ENCODE measurements around the gene GPRC5B. TPM values are rescaled to one million over a fixed set of nuclear protein-coding genes. Genes with fewer than 3 reads are reported as not detected.

The GPRC5B gene
- total RNA-seq (4.5 and 6.4 TPM in 2 replicates), polyA plus RNA-seq (4.3 and 12.3 TPM in 2 replicates), polyA minus RNA-seq (ENCODE audit: low replicate concordance) (2.8 and 17.0 TPM in 2 replicates)
- 4.0 and 6.4 TPM in 2 replicates for polyA plus RNA-seq (2012)

- H3K9ac ChIP-seq (ENCODE audit: insufficient read depth, low read length) = no peak within 1 kb of the TSS
- DNase-seq (ENCODE audit: low read depth in 2 of 2) = peak in 1 of 2 donors; percentile 33
- no peak within 1 kb of the TSS for H3K27ac ChIP-seq (ENCODE audit: insufficient read depth, low read length)
Measured at GRCh38 chr16:19884611-19885450, at the start of gene GPRC5B. Gene GPRC5B (minus strand): TSS chr16:19884848. CDS start chr16:19872845, 12,003 bp downstream.

GRCh38 chr16:19933740-19934139, 49.1 kb upstream of the GPRC5B start:
- no peaks in the 10 kb centered on the region for H3K4me1 ChIP-seq (ENCODE audit: control insufficient read depth, extremely low read depth, insufficient read depth, low read length)
- H3K79me2 ChIP-seq (ENCODE audit: control insufficient read depth, insufficient read depth, low read length) = no peaks in the 10 kb centered on the region
- H3K9ac ChIP-seq (ENCODE audit: insufficient read depth, low read length) = no peak overlapping the region
- no peak overlapping the region for H3K4me2 ChIP-seq (ENCODE audit: extremely low read depth, insufficient read depth, low read length)
- H3K9me3 ChIP-seq (ENCODE audit: control insufficient read depth, insufficient read depth, low read depth, low read length) = no peaks in the 10 kb centered on the region
- H2AFZ ChIP-seq (ENCODE audit: low read length) = no peak overlapping the region
- H4K20me1 ChIP-seq (ENCODE audit: control insufficient read depth, extremely low read depth, insufficient read depth, low read length) = no peaks in the 10 kb centered on the region
- TF ChIP-seq CTCF (conservative IDR thresholded peaks at IDR 0.05 in 1 of 2, IDR thresholded peaks at IDR 0.05 in 1 of 2; ENCODE audit: low read depth in 1 of 2, low read length in 2 of 2) (no peak), EZH2 (IDR thresholded peaks at IDR 0.05; ENCODE audit: low read length, missing control alignments) (no peak)
- H3K4me3 ChIP-seq (replicated peaks in 1 of 4; ENCODE audit: control extremely low read depth in 1 of 4, insufficient read depth in 1 of 4, low read depth in 3 of 4, low read length in 4 of 4) = no peak overlapping the region
- H3K27ac ChIP-seq (ENCODE audit: insufficient read depth, low read length) = no peak overlapping the region
- no peak for DNase-seq (ENCODE audit: low read depth in 2 of 2)
- no peaks in the 10 kb centered on the region for H3K36me3 ChIP-seq (ENCODE audit: control insufficient read depth, insufficient read depth, low read length)
- H3K27me3 ChIP-seq (ENCODE audit: control insufficient read depth, insufficient read depth, low read length) = no peaks in the 10 kb centered on the region

More at GRCh38 chr16:19884611-19885450, at the start of gene GPRC5B:
- peak; percentile 37 for TF ChIP-seq EZH2 (IDR thresholded peaks at IDR 0.05; ENCODE audit: low read length, missing control alignments)
- no peak for TF ChIP-seq CTCF (conservative IDR thresholded peaks at IDR 0.05 in 1 of 2, IDR thresholded peaks at IDR 0.05 in 1 of 2; ENCODE audit: low read depth in 1 of 2, low read length in 2 of 2)
- no peaks in the 10 kb centered on the region for H3K9me3 ChIP-seq (ENCODE audit: control insufficient read depth, insufficient read depth, low read depth, low read length)
- peaks cover 10% of the 10 kb centered on the region for H3K27me3 ChIP-seq (ENCODE audit: control insufficient read depth, insufficient read depth, low read length)
- no peaks in the 10 kb centered on the region for H3K79me2 ChIP-seq (ENCODE audit: control insufficient read depth, insufficient read depth, low read length)
- H2AFZ ChIP-seq (ENCODE audit: low read length) = peak within 1 kb of the TSS; percentile 73
- H3K4me3 ChIP-seq (replicated peaks in 1 of 4; ENCODE audit: control extremely low read depth in 1 of 4, insufficient read depth in 1 of 4, low read depth in 3 of 4, low read length in 4 of 4) = peak within 1 kb of the TSS; percentile 50 to 71 (median 61)
- peak within 1 kb of the TSS; percentile 97 for H3K4me2 ChIP-seq (ENCODE audit: extremely low read depth, insufficient read depth, low read length)
- no peaks in the 10 kb centered on the region for H3K36me3 ChIP-seq (ENCODE audit: control insufficient read depth, insufficient read depth, low read length)
- peaks cover 7% of the 10 kb centered on the region for H3K4me1 ChIP-seq (ENCODE audit: control insufficient read depth, extremely low read depth, insufficient read depth, low read length)
- no peaks in the 10 kb centered on the region for H4K20me1 ChIP-seq (ENCODE audit: control insufficient read depth, extremely low read depth, insufficient read depth, low read length)

GRCh38 chr16:19929062-19929511, 44.4 kb upstream of the GPRC5B start:
- Histone ChIP-seq H3K4me1 (ENCODE audit: control insufficient read depth, extremely low read depth, insufficient read depth, low read length) (no peaks in the 10 kb centered on the region), H3K9me3 (ENCODE audit: control insufficient read depth, insufficient read depth, low read depth, low read length) (no peaks in the 10 kb centered on the region), H3K27ac (ENCODE audit: insufficient read depth, low read length) (no peak overlapping the region), H2AFZ (ENCODE audit: low read length) (no peak overlapping the region), H3K9ac (ENCODE audit: insufficient read depth, low read length) (no peak overlapping the region), H3K27me3 (ENCODE audit: control insufficient read depth, insufficient read depth, low read length) (no peaks in the 10 kb centered on the region), H3K4me2 (ENCODE audit: extremely low read depth, insufficient read depth, low read length) (no peak overlapping the region), H4K20me1 (ENCODE audit: control insufficient read depth, extremely low read depth, insufficient read depth, low read length) (no peaks in the 10 kb centered on the region), H3K36me3 (ENCODE audit: control insufficient read depth, insufficient read depth, low read length) (no peaks in the 10 kb centered on the region), H3K79me2 (ENCODE audit: control insufficient read depth, insufficient read depth, low read length) (no peaks in the 10 kb centered on the region), H3K4me3 (replicated peaks in 1 of 4; ENCODE audit: control extremely low read depth in 1 of 4, insufficient read depth in 1 of 4, low read depth in 3 of 4, low read length in 4 of 4) (no peak overlapping the region)
- no peak for TF ChIP-seq EZH2 (IDR thresholded peaks at IDR 0.05; ENCODE audit: low read length, missing control alignments)
- TF ChIP-seq CTCF (conservative IDR thresholded peaks at IDR 0.05 in 1 of 2, IDR thresholded peaks at IDR 0.05 in 1 of 2; ENCODE audit: low read depth in 1 of 2, low read length in 2 of 2) = no peak
- DNase-seq (ENCODE audit: low read depth in 2 of 2) = no peak
